ENCODE data around the gene CAGE1. TPM values are rescaled to one million over a fixed set of nuclear protein-coding genes. Genes with fewer than 3 reads are reported as not detected.

CAGE1 gene
- total and polyA plus RNA-seq, 4 donors: 0.15 TPM; not detected in 3

DNA sequence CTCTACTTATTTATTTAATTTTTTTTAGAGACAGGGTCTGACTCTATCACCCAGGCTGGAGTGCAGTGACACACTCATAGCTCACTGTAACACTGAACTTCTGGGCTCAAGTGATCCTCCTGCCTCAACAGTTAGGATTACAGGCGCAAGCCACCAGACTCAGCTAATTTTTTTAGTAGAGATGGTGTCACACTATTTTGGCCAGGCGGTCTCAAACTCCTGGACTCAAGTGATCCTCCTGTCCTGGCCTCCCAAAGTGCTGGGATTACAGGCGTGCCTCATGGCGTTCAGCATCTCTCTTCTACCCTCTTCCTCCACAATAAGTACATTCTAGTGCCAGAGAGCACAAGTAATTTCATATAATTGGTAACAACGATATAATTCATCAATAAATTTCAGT is 82.0 kb downstream of the CAGE1 start:
- TF ChIP-seq, protein P1, sequence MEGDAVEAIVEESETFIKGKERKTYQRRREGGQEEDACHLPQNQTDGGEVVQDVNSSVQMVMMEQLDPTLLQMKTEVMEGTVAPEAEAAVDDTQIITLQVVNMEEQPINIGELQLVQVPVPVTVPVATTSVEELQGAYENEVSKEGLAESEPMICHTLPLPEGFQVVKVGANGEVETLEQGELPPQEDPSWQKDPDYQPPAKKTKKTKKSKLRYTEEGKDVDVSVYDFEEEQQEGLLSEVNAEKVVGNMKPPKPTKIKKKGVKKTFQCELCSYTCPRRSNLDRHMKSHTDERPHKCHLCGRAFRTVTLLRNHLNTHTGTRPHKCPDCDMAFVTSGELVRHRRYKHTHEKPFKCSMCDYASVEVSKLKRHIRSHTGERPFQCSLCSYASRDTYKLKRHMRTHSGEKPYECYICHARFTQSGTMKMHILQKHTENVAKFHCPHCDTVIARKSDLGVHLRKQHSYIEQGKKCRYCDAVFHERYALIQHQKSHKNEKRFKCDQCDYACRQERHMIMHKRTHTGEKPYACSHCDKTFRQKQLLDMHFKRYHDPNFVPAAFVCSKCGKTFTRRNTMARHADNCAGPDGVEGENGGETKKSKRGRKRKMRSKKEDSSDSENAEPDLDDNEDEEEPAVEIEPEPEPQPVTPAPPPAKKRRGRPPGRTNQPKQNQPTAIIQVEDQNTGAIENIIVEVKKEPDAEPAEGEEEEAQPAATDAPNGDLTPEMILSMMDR (IDR thresholded peaks at IDR 0.05; ENCODE audit: control extremely low read depth, extremely low read depth): no peak
- 97 to 98% methylated on average over 5 of the region's 5 CpGs for WGBS, 2 donors
- no peak overlapping the region for H3K4me3 ChIP-seq
- peaks cover 0 to 14% (median 6%) of the 10 kb centered on the region in 5 donors for H3K4me1 ChIP-seq (ENCODE audit: control insufficient read depth in 5 of 5, insufficient read depth in 5 of 5, low read length in 5 of 5)
- H3K36me3 ChIP-seq (ENCODE audit: control insufficient read depth in 4 of 4, insufficient read depth in 4 of 4, low read length in 4 of 4): peaks cover 14 to 32% (median 25%) of the 10 kb centered on the region in 4 donors
- no peaks in the 10 kb centered on the region for H3K27me3 ChIP-seq (ENCODE audit: control insufficient read depth in 3 of 3, insufficient read depth in 3 of 3, low read length in 2 of 3)
- no peaks in the 10 kb centered on the region for H3K9me3 ChIP-seq (ENCODE audit: control insufficient read depth in 4 of 4, insufficient read depth in 3 of 4, low read length in 3 of 4)
- H3K27ac ChIP-seq (ENCODE audit: low read depth in 1 of 2, low read length in 1 of 2): no peak overlapping the region
- ATAC-seq (ENCODE audit: insufficient read depth, low FRiP score) (no peak), DNase-seq (no peak)
- H3K9ac ChIP-seq (ENCODE audit: insufficient read depth in 1 of 2, low read length in 2 of 2): no peak overlapping the region

DNA sequence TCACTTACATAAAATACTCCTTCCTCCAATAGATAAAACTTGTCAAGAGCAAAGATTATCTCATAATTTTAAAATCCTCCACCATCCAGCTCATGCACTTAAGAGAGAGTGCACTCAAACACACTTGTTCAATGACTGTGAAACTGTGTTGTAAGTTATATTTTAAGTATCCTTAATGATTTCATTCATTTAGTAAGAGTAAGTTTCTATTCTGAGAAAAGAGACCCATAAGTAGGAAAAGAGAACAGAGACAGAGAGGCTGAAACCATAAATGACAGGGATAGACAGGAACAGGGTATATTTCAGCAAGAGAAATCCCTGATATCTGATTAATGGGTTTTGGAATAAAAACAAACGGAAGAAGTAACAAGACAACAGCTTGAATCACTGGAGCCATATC is 84.7 kb downstream of the CAGE1 start:
- Histone ChIP-seq H3K4me1 (ENCODE audit: control insufficient read depth in 5 of 5, insufficient read depth in 5 of 5, low read length in 5 of 5) (peaks cover 0 to 6% (median 0%) of the 10 kb centered on the region in 5 donors), H3K9me3 (ENCODE audit: control insufficient read depth in 4 of 4, insufficient read depth in 3 of 4, low read length in 3 of 4) (no peaks in the 10 kb centered on the region), H3K27ac (ENCODE audit: low read depth in 1 of 2, low read length in 1 of 2) (no peak overlapping the region), H3K9ac (ENCODE audit: insufficient read depth in 1 of 2, low read length in 2 of 2) (no peak overlapping the region), H3K4me3 (no peak overlapping the region), H3K27me3 (ENCODE audit: control insufficient read depth in 3 of 3, insufficient read depth in 3 of 3, low read length in 2 of 3) (no peaks in the 10 kb centered on the region), H3K36me3 (ENCODE audit: control insufficient read depth in 4 of 4, insufficient read depth in 4 of 4, low read length in 4 of 4) (peaks cover 22 to 47% (median 36%) of the 10 kb centered on the region in 4 donors)
- WGBS, 2 donors: 66 to 85% methylated on average over 1 of the region's 1 CpG
- DNase-seq: no peak
- TF ChIP-seq, protein P1 (IDR thresholded peaks at IDR 0.05; ENCODE audit: control extremely low read depth, extremely low read depth): no peak
- no peak for ATAC-seq (ENCODE audit: insufficient read depth, low FRiP score)

DNA sequence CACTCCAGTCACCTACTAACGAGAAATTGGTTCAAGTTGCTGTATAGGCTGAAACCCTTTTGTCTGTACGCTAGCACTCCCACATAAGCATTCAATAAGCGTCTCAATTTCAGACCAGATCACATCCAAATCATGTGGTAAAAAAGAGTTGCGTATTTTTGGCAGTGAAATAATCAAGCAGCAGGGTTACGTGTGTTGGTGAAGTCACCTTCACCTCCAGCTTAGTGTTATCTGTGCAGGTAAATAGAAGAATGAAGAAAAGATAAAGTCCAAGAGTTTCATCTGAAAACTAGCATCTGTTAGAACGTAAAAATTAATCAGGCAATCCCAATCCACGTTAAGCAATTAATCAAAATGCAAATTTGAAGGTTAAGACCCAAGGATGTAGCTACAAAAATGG is 87.8 kb downstream of the CAGE1 start:
- no peak overlapping the region for H3K4me3 ChIP-seq
- H3K4me1 ChIP-seq (ENCODE audit: control insufficient read depth in 5 of 5, insufficient read depth in 5 of 5, low read length in 5 of 5): no peaks in the 10 kb centered on the region
- TF ChIP-seq, protein P1 (IDR thresholded peaks at IDR 0.05; ENCODE audit: control extremely low read depth, extremely low read depth): no peak
- no peak overlapping the region for H3K27ac ChIP-seq (ENCODE audit: low read depth in 1 of 2, low read length in 1 of 2)
- H3K27me3 ChIP-seq (ENCODE audit: control insufficient read depth in 3 of 3, insufficient read depth in 3 of 3, low read length in 2 of 3): no peaks in the 10 kb centered on the region
- 89% methylated on average over 7 of the region's 7 CpGs for WGBS, 2 donors
- DNase-seq: no peak
- peaks cover 25 to 46% (median 37%) of the 10 kb centered on the region in 4 donors for H3K36me3 ChIP-seq (ENCODE audit: control insufficient read depth in 4 of 4, insufficient read depth in 4 of 4, low read length in 4 of 4)
- ATAC-seq (ENCODE audit: insufficient read depth, low FRiP score): no peak
- H3K9ac ChIP-seq (ENCODE audit: insufficient read depth in 1 of 2, low read length in 2 of 2): no peak overlapping the region
- H3K9me3 ChIP-seq (ENCODE audit: control insufficient read depth in 4 of 4, insufficient read depth in 3 of 4, low read length in 3 of 4): peaks cover 0 to 1% (median 0%) of the 10 kb centered on the region in 4 donors

DNA sequence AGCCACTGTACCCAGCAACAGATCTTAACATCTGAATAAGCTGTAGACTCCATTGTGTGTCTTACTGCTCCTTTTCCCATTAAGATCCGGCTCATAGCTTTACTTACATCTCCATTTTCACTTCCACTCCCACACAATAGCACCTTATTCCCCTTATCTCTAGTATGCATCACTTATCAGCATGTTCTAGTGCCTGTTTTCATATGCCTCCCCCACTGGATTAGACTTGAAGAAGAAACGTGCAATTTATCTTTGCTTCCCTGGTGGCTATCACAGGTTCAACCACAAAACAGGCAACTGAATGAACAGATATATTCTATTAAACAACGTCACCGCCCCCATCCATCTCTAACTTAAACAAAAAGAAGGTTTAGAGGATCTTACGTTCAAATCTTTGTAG is 88.6 kb downstream of the CAGE1 start:
- ATAC-seq (ENCODE audit: insufficient read depth, low FRiP score) (no peak), DNase-seq (no peak)
- H3K27me3 ChIP-seq (ENCODE audit: control insufficient read depth in 3 of 3, insufficient read depth in 3 of 3, low read length in 2 of 3): no peaks in the 10 kb centered on the region
- H3K9ac ChIP-seq (ENCODE audit: insufficient read depth in 1 of 2, low read length in 2 of 2): no peak overlapping the region
- H3K27ac ChIP-seq (ENCODE audit: low read depth in 1 of 2, low read length in 1 of 2): no peak overlapping the region
- peaks cover 28 to 49% (median 39%) of the 10 kb centered on the region in 4 donors for H3K36me3 ChIP-seq (ENCODE audit: control insufficient read depth in 4 of 4, insufficient read depth in 4 of 4, low read length in 4 of 4)
- TF ChIP-seq, protein P1 (IDR thresholded peaks at IDR 0.05; ENCODE audit: control extremely low read depth, extremely low read depth): no peak
- 85 to 90% methylated on average over 5 of the region's 5 CpGs for whole genome bisulfite sequencing, 2 donors
- H3K9me3 ChIP-seq (ENCODE audit: control insufficient read depth in 4 of 4, insufficient read depth in 3 of 4, low read length in 3 of 4): peaks cover 0 to 1% (median 0%) of the 10 kb centered on the region in 4 donors
- no peaks in the 10 kb centered on the region for H3K4me1 ChIP-seq (ENCODE audit: control insufficient read depth in 5 of 5, insufficient read depth in 5 of 5, low read length in 5 of 5)
- H3K4me3 ChIP-seq: no peak overlapping the region
